Mesendoderm (in vitro differentiated cells): ENCODE data around the gene NRL.
A peak's percentile ranks its signal among the peaks of the same experiment; 100 is the strongest.

Experiments
- DNase-seq: peaks from one replicate; pipeline ENCODE4 v3.0.0; 2013
- H2AK5ac ChIP-seq: 2 replicates; pipeline ENCODE4 v1.6.1; 2013; ENCODE audit warnings: low read length, inconsistent platforms
- H2BK120ac ChIP-seq: 2 replicates; pipeline ENCODE4 v1.6.1; 2013; ENCODE audit warnings: low read depth, mild to moderate bottlenecking, low read length, moderate library complexity, mixed read lengths
- H2BK15ac ChIP-seq: replicated peaks from 2 replicates; pipeline ENCODE4 v1.6.1; 2013; ENCODE audit warnings: low read depth, mild to moderate bottlenecking, moderate library complexity
- H2BK5ac ChIP-seq: 2 replicates; pipeline ENCODE4 v1.6.1; 2013; ENCODE audit warnings: low read length, inconsistent platforms
- H3K18ac ChIP-seq: 2 replicates; pipeline ENCODE4 v1.6.1; 2013; ENCODE audit warnings: mild to moderate bottlenecking, low read length, mixed read lengths
- H3K23ac ChIP-seq: one replicate; pipeline ENCODE4 v1.6.1; 2013; ENCODE audit warnings: low read length
- H3K27ac ChIP-seq: 2 replicates; pipeline ENCODE4 v1.5.1; 2013; ENCODE audit warnings: low read depth, mild to moderate bottlenecking, inconsistent platforms, low read length, moderate library complexity
- H3K27me3 ChIP-seq: 2 replicates; pipeline ENCODE4 v1.6.1; 2013; ENCODE audit warnings: low read length, control low read depth, mild to moderate bottlenecking, inconsistent platforms; ENCODE audit not compliant: insufficient read depth, poor library complexity
- H3K36me3 ChIP-seq: 2 replicates; pipeline ENCODE4 v1.6.1; 2013; ENCODE audit warnings: low read length, inconsistent platforms; ENCODE audit not compliant: control insufficient read depth, insufficient read depth
- H3K4ac ChIP-seq: one replicate; pipeline ENCODE4 v1.6.1; 2013; ENCODE audit warnings: low read depth, mild to moderate bottlenecking, low read length, moderate library complexity
- H3K4me1 ChIP-seq: 2 replicates; pipeline ENCODE4 v1.6.1; 2013; ENCODE audit warnings: low read depth, low read length, inconsistent platforms; ENCODE audit not compliant: control insufficient read depth
- H3K4me2 ChIP-seq: 2 replicates; pipeline ENCODE4 v1.6.1; 2013; ENCODE audit warnings: low read length
- H3K4me3 ChIP-seq: 2 replicates; pipeline ENCODE4 v1.5.1; 2013; ENCODE audit warnings: mild to moderate bottlenecking, low read length
- H3K56ac ChIP-seq: one replicate; pipeline ENCODE4 v1.6.1; 2013; ENCODE audit warnings: low read length
- H3K79me1 ChIP-seq: 2 replicates; pipeline ENCODE4 v1.6.1; 2013; ENCODE audit warnings: low read length, inconsistent platforms
- H3K79me2 ChIP-seq: 2 replicates; pipeline ENCODE4 v1.6.1; 2013; ENCODE audit warnings: mild to moderate bottlenecking, low read length; ENCODE audit not compliant: control insufficient read depth, insufficient read depth
- H3K9ac ChIP-seq: 2 replicates; pipeline ENCODE4 v1.6.1; 2013; ENCODE audit warnings: low read length, inconsistent platforms
- H4K5ac ChIP-seq: one replicate; pipeline ENCODE4 v1.6.1; 2013; ENCODE audit warnings: low read length
- H4K8ac ChIP-seq: one replicate; pipeline ENCODE4 v1.6.1; 2013; ENCODE audit warnings: low read depth, mild to moderate bottlenecking, control low read depth, low read length, moderate library complexity
- WGBS: extraction: QIAGEN DNeasy Blood & Tissue Kit; methylation state at CpG from one replicate; pipeline ENCODE4 v1.1.7; 2013; ENCODE audit warnings: low lambda C conversion rate, missing lambda C conversion rate; ENCODE audit not compliant: insufficient coverage; ENCODE audit errors: extremely low coverage; 5-methylcytosine and 5-hydroxymethylcytosine counted together

The NRL gene

DNA sequence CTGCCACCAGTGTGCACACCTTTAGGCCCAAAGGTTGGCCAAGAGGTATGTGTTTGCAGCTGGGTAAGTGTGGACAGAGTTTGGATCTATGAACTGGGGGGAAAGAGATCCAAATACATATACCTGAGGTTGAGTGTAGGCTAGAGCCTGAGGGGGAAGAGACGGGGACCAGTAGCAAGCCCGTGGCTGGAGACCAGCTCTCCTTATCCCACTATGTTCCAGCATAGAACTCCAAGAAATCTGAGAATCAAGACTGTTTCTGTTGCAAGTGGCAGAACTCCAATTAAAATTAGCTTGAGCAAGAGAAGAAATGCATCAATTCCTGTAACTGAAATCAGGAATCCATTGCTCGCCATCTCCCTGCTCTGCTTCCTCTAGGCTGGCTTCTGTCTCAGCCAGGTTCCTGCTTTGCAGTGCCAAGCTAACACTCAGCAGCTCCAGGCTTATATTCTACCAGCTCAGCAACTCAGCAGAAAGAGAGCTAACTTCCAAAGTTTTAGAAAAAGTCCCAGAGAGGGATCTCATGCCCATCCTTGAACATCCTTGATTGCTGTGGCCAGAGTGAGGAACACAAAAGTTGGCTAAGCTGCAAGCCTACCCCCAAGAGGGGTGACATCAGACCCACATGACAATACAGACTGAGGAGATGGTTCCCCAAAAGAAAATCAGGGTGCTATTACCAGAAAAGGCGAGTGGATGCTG lies 22.1 kb downstream of the NRL start:
- Histone ChIP-seq H2BK120ac (no peak overlapping the region), H2AK5ac (peak overlapping the region; percentile 68), H3K4me3 (no peak overlapping the region)

DNA sequence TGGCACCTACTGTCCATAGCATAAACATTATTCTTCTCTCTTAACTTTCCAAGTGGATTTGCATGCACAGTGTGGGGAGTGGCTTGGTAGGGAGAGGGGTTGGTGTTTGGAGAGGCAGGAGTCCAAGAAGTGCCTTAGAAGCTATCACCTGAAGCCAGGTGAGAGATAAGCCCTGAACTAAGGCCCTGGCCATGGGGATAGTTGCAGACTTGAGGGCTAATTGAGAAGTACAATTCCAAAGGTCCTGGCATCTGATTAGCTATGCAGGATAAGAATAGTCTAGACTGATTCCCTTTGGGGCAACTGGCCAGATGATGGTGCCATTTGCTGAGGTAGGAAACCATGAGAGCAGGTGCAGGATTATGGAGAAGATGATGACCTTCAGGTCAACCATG lies 22.6 kb downstream of the NRL start:
- H3K79me2 ChIP-seq: peaks cover 10% of the 10 kb centered on the region
- H4K8ac ChIP-seq: no peak overlapping the region

More for the DNA sequence above, 22.1 kb downstream of the NRL start:
- Histone ChIP-seq H3K4ac (peak overlapping the region; percentile 8), H3K79me2 (peaks cover 10% of the 10 kb centered on the region), H3K9ac (no peak overlapping the region), H3K23ac (no peak overlapping the region), H2BK15ac (no peak overlapping the region), H3K4me1 (peaks cover 7% of the 10 kb centered on the region), H4K8ac (no peak overlapping the region), H2BK5ac (no peak overlapping the region), H3K27ac (no peak overlapping the region), H3K27me3 (no peaks in the 10 kb centered on the region), H3K18ac (no peak overlapping the region), H3K4me2 (no peak overlapping the region), H4K5ac (no peak overlapping the region), H3K36me3 (peaks cover 1% of the 10 kb centered on the region), H3K79me1 (peaks cover 14% of the 10 kb centered on the region), H3K56ac (no peak overlapping the region)
- DNase-seq: no peak
- WGBS: no CpG with 5 or more reads among the region's 4 CpGs

DNA sequence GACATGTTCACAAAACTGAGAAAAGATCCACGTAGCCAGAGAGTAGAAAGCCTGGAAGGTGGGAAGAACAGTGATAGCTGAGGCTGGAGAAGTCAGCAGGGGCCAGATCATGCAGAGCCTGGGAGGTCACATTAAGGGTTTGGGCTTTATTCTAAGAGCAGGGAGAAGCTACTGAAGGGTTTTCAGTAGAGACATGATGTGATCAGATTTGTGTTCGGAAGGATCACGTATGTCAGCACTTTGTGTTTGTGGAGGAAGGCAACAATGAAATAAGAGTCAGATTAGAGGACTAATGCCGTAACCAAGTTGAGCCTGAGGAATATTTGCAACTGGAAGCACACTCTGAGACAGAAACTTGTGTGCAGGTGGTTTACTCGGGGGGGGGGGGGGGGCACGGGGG lies 24.9 kb downstream of the NRL start:
- no peak for DNase-seq
- no peak overlapping the region for H3K9ac ChIP-seq
- H3K4me2 ChIP-seq: no peak overlapping the region
- no peak overlapping the region for H2BK5ac ChIP-seq
- WGBS: no CpG with 5 or more reads among the region's 6 CpGs
- no peak overlapping the region for H2BK120ac ChIP-seq
- H3K27ac ChIP-seq: no peak overlapping the region
- no peak overlapping the region for H4K8ac ChIP-seq
- no peaks in the 10 kb centered on the region for H3K36me3 ChIP-seq
- H3K56ac ChIP-seq: no peak overlapping the region
- no peak overlapping the region for H2AK5ac ChIP-seq
- H3K4me3 ChIP-seq: no peak overlapping the region
- no peak overlapping the region for H3K4ac ChIP-seq
- H3K18ac ChIP-seq: no peak overlapping the region
- no peak overlapping the region for H4K5ac ChIP-seq
- no peaks in the 10 kb centered on the region for H3K27me3 ChIP-seq
- no peak overlapping the region for H2BK15ac ChIP-seq
- peaks cover 3% of the 10 kb centered on the region for H3K4me1 ChIP-seq
- peaks cover 6% of the 10 kb centered on the region for H3K79me2 ChIP-seq
- H3K23ac ChIP-seq: no peak overlapping the region
- peaks cover 2% of the 10 kb centered on the region for H3K79me1 ChIP-seq

More for the DNA sequence above, 22.6 kb downstream of the NRL start:
- Histone ChIP-seq H3K79me1 (peaks cover 14% of the 10 kb centered on the region), H3K36me3 (peaks cover 1% of the 10 kb centered on the region), H2AK5ac (no peak overlapping the region), H3K18ac (no peak overlapping the region), H3K56ac (no peak overlapping the region), H3K27ac (no peak overlapping the region), H3K23ac (no peak overlapping the region), H2BK120ac (no peak overlapping the region), H2BK5ac (no peak overlapping the region), H3K4ac (no peak overlapping the region), H3K9ac (no peak overlapping the region), H2BK15ac (no peak overlapping the region), H3K4me3 (no peak overlapping the region), H3K4me2 (no peak overlapping the region), H3K27me3 (no peaks in the 10 kb centered on the region), H3K4me1 (peaks cover 7% of the 10 kb centered on the region), H4K5ac (no peak overlapping the region)
- peak; percentile 11 for DNase-seq

GRCh38 chr14:24088095-24088494 lies 26.7 kb downstream of the NRL start:
- Histone ChIP-seq H3K18ac (no peak overlapping the region), H2BK15ac (no peak overlapping the region), H3K4me1 (no peaks in the 10 kb centered on the region), H3K4ac (no peak overlapping the region), H3K4me3 (no peak overlapping the region), H2BK5ac (no peak overlapping the region), H3K9ac (no peak overlapping the region), H3K23ac (no peak overlapping the region), H3K56ac (no peak overlapping the region), H3K79me1 (no peaks in the 10 kb centered on the region), H4K5ac (no peak overlapping the region), H3K27me3 (no peaks in the 10 kb centered on the region), H2BK120ac (no peak overlapping the region), H3K27ac (no peak overlapping the region), H4K8ac (no peak overlapping the region), H2AK5ac (no peak overlapping the region), H3K79me2 (no peaks in the 10 kb centered on the region), H3K4me2 (no peak overlapping the region), H3K36me3 (no peaks in the 10 kb centered on the region)
- no peak for DNase-seq
- WGBS: no CpG with 5 or more reads among the region's 2 CpGs

GRCh38 chr14:24087004-24087403 lies 27.7 kb downstream of the NRL start:
- Histone ChIP-seq H3K18ac (no peak overlapping the region), H2BK15ac (no peak overlapping the region), H3K4me1 (peaks cover 4% of the 10 kb centered on the region), H3K79me2 (no peaks in the 10 kb centered on the region), H3K27me3 (no peaks in the 10 kb centered on the region), H3K9ac (no peak overlapping the region), H3K27ac (no peak overlapping the region), H2BK5ac (no peak overlapping the region), H4K8ac (no peak overlapping the region), H3K23ac (no peak overlapping the region), H4K5ac (no peak overlapping the region), H3K56ac (no peak overlapping the region), H2AK5ac (no peak overlapping the region), H3K4ac (no peak overlapping the region), H3K36me3 (no peaks in the 10 kb centered on the region), H3K79me1 (no peaks in the 10 kb centered on the region), H3K4me2 (no peak overlapping the region), H3K4me3 (no peak overlapping the region), H2BK120ac (no peak overlapping the region)
- no peak for DNase-seq
- no CpG with 5 or more reads among the region's 1 CpG for WGBS
